ENCODE results near the gene CCDC24.

Gene CCDC24

DNA sequence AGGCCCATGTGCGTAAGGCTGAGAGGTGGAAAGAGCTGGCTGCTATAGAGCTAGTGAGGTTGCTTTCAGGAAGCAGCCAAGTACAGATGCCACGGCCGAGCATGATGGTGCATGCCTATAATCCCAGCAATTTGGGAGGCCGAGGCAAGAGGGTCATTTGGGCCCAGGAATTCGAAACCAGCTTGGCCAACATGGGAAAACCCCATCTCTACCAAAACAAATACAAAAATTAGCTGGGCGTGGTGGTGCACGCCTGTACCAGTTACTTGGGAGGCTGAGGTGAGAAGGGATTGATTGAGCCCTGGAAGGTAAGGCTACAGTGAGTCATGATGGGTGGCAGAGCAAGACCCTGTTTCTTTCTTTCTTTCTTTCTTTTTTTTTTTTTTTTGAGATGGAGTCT lies 2.7 kb downstream of the CCDC24 start:
- H3K27me3 Mint-ChIP-seq (ENCODE audit: low read depth) = no peaks in the 10 kb centered on the region
- H3K9me3 Mint-ChIP-seq = no peaks in the 10 kb centered on the region
- no peak overlapping the region for H3K27ac Mint-ChIP-seq
- no peak for DNase-seq (ENCODE audit: low spot score)
- peaks cover 16% of the 10 kb centered on the region for H3K4me1 Mint-ChIP-seq (ENCODE audit: low read depth)
- no peak overlapping the region for H3K4me3 Mint-ChIP-seq
- no peaks in the 10 kb centered on the region for H3K36me3 Mint-ChIP-seq (ENCODE audit: low read depth)

DNA sequence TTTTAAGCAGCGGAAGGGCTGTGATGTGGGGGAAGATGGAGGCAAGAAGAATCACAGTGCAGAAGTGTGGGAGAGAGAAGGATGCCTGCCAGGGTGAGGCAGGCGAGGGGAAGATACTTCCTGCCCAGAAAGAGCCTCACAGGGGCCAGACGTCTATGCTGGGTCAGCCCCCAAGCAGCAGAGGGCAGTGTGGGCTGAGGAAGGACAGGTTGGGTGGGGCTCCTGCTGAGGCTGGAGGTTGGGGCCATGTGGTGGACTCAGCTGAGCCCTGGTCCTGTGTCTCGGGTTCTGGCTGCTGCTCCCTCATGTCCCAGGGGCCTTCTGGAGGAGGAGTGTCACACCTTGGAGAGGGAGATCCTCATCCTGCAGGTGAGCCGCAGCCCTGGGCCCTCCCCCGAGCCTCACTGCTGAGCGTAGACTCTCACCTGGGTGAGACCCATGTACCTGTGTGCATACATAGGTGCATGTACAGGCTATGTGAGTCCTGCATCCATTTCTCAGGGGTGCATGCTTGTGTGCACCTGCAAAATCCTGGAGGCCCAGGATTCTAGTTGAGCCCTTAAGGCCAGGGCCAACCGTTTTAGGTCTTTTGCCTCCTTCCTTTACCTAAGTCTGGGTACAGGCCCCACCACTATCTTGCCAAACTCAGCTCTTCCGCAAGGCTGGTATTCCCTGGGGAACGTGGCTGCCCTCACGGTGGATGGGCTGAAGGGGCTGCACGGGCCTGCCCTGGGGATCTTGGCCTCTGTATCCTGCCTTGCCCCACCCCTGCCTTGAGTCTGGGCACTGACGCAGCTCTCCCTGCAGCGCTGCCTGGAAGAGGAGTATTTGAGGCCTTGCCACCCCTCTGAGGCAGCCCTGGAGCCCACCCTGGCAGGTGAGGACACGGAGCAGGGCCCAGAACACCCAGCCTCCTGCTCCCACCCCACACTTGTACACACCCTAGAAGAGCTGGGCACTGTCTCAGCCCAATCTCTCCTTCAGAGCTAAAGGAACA lies 3.7 kb downstream of the CCDC24 start:
- Mint-ChIP-seq H3K4me1 (ENCODE audit: low read depth) (peaks cover 16% of the 10 kb centered on the region), H3K9me3 (no peaks in the 10 kb centered on the region), H3K4me3 (no peak overlapping the region), H3K27me3 (ENCODE audit: low read depth) (no peaks in the 10 kb centered on the region), H3K27ac (no peak overlapping the region), H3K36me3 (ENCODE audit: low read depth) (no peaks in the 10 kb centered on the region)
- DNase-seq (ENCODE audit: low spot score) = no peak

DNA sequence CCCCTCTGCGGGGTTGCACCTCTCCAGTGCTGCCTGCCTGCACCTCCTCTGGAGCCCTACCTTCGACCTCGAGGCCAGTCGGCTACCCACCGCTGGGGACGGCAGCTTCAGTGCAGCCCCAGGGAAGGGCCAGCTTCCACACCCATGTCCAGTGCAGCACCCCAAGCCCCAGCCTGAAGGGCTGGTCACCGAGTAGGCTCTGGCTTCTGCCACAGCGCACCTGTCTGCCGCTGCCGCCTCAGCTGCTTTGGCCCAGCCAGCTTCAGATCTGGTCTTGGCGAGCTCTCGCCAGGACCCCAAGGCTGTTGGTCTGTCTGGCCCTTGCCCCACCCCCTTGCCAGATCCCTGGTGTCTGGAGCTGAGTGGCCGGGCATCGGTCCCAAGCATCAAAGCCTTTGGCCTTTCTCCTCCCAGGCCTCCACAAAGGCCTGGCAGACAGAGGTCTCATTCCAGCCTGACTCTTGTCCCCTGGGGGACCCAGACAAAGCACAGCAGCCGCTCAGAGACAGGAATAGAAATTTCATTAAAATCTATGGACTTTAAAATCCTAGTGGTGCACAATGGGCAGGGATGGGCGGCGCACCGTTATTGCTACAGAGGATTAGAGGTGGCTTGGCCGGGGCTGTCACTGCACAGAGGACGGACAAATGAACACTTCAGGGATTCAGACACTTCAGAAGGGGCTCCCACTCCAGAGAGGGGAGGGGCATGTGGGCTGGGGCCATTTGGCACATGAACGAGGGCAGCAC lies 4.8 kb downstream of the CCDC24 start:
- no peak overlapping the region for H3K27ac Mint-ChIP-seq
- H3K36me3 Mint-ChIP-seq (ENCODE audit: low read depth) = no peaks in the 10 kb centered on the region
- DNase-seq (ENCODE audit: low spot score) = no peak
- H3K9me3 Mint-ChIP-seq = no peaks in the 10 kb centered on the region
- no peaks in the 10 kb centered on the region for H3K27me3 Mint-ChIP-seq (ENCODE audit: low read depth)
- H3K4me1 Mint-ChIP-seq (ENCODE audit: low read depth) = peaks cover 12% of the 10 kb centered on the region
- no peak overlapping the region for H3K4me3 Mint-ChIP-seq

DNA sequence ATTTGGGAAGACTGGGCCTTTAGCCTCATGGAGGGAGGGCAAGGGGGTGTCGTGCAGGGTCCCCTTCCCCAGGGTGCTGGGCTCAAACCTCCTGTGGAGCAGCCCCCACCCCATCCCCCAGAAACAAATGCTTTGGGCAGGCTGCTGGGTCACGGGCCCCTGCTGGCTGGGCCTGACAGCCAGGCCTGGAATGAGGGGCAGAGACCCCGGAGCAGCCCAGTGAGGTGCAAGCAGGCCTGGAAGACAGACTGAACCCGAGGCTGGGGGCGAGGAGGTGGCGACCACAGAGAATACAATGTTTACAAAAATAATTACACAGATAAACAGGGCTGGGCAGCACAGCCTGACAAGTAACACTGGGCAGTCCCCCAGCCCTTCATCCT lies 5.3 kb downstream of the CCDC24 start:
- no peak for DNase-seq (ENCODE audit: low spot score)
- H3K27me3 Mint-ChIP-seq (ENCODE audit: low read depth) = no peaks in the 10 kb centered on the region
- H3K27ac Mint-ChIP-seq = no peak overlapping the region
- H3K4me3 Mint-ChIP-seq = no peak overlapping the region
- H3K4me1 Mint-ChIP-seq (ENCODE audit: low read depth) = peaks cover 11% of the 10 kb centered on the region
- H3K36me3 Mint-ChIP-seq (ENCODE audit: low read depth) = no peaks in the 10 kb centered on the region
- H3K9me3 Mint-ChIP-seq = no peaks in the 10 kb centered on the region

DNA sequence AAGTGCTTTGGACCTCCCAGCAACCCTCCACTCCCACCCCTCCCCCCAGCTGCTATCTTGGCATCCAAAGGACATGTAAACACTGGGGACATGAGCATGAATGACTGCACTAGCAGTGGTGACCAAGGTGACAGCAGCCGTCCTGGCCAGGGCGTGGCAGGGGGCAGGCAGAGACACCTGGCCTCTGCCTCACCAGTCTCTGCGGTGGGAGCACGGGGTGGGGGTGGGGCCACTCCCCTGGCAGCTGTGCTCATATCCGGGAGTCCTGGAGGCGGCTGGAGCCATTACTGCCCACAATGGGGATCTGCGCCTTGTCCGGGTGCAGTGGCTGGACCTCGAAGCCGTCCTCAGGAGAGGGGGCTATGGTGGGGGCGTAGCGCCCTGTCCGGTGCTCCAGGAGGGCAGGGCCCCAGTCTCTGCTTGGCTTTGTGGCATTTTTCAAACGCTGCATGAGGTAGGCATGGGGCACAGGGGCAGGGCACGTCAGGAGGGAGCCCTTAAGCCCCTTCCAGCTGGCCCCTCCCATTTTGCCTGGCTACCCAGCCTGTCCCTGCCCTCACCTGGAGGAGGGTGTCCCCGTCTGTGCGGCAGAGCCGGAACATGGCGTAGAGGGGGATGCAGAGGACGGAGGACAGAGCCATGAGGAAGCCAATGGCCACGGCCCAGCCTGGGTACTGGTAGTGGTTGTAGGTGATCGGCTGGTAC lies 6.0 kb downstream of the CCDC24 start:
- Mint-ChIP-seq H3K9me3 (no peaks in the 10 kb centered on the region), H3K27me3 (ENCODE audit: low read depth) (no peaks in the 10 kb centered on the region), H3K4me1 (ENCODE audit: low read depth) (peaks cover 5% of the 10 kb centered on the region), H3K27ac (no peak overlapping the region), H3K36me3 (ENCODE audit: low read depth) (no peaks in the 10 kb centered on the region), H3K4me3 (no peak overlapping the region)
- no peak for DNase-seq (ENCODE audit: low spot score)

DNA sequence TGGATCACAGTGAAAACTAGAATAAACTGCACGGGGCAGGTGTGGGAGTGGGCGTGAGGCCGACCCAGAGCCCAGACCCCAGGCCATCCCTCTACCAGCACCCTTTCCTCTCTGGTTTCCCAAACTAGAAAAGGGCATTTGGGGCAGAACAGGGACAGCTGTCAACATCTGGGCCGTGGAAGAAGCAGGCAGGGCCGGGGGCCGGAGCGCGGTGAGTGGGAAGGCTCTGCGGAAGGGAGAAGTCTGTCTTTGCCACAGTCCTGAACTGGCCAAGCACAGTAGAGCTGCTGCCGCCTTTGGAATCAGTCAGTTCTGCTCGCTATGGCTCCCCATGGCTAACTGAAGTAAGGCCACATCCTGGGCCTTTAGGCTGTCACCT lies 6.6 kb downstream of the CCDC24 start:
- H3K4me1 Mint-ChIP-seq (ENCODE audit: low read depth) = no peaks in the 10 kb centered on the region

DNA sequence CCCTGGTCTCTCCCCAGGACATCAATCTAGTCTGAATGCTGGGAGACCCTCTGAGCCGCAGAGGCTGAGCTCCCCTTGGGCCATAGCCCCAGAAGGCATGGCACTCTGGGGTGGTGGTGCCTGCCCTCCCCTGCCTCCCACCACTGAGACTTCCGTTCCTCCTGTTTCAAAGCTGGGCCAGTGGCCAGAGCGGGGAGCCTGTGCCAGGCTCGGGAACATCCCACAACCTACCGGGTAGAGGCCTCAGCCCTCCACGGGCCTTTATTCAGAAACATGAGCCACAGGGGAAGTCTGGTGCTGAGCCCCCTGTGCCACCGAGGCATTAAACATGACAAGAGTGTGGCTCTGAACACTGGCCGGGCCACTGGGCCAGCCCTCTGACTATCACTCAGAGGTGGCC lies 8.1 kb downstream of the CCDC24 start:
- Mint-ChIP-seq H3K36me3 (ENCODE audit: low read depth) (no peaks in the 10 kb centered on the region), H3K4me1 (ENCODE audit: low read depth) (no peaks in the 10 kb centered on the region), H3K4me3 (no peak overlapping the region), H3K27me3 (ENCODE audit: low read depth) (no peaks in the 10 kb centered on the region), H3K9me3 (no peaks in the 10 kb centered on the region), H3K27ac (no peak overlapping the region)
- DNase-seq (ENCODE audit: low spot score) = no peak

More for the DNA sequence above, 6.6 kb downstream of the CCDC24 start:
- Mint-ChIP-seq H3K9me3 (no peaks in the 10 kb centered on the region), H3K4me3 (no peak overlapping the region), H3K27me3 (ENCODE audit: low read depth) (no peaks in the 10 kb centered on the region), H3K27ac (no peak overlapping the region), H3K36me3 (ENCODE audit: low read depth) (no peaks in the 10 kb centered on the region)
- no peak for DNase-seq (ENCODE audit: low spot score)

DNA sequence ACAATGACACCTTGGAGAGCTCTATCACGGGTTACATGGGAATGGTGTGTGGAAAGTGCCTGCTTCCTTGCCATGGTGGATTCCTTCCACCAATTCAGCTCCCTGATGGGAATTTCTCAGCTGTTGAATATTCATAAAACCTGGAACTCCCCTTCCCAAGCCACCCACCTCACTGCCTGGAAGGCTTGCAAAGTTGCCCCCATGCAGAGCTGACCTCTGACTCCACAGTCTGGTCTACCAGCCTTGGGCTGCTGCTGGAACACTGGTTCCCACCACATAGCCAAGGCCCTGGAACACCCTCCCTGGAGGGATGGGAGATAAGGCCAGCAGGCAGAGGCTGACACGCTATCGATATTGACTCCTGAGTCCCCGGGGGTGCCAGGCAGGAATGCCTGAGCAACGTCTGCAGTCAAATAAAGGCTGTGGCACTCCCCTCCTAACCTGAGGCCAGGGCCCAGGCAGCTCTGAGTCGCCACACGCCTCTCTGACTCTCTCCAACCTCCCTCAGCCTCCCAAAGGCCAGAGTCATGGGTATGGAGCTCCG lies 8.8 kb downstream of the CCDC24 start:
- H3K9me3 Mint-ChIP-seq = no peaks in the 10 kb centered on the region
- no peaks in the 10 kb centered on the region for H3K27me3 Mint-ChIP-seq (ENCODE audit: low read depth)

DNA sequence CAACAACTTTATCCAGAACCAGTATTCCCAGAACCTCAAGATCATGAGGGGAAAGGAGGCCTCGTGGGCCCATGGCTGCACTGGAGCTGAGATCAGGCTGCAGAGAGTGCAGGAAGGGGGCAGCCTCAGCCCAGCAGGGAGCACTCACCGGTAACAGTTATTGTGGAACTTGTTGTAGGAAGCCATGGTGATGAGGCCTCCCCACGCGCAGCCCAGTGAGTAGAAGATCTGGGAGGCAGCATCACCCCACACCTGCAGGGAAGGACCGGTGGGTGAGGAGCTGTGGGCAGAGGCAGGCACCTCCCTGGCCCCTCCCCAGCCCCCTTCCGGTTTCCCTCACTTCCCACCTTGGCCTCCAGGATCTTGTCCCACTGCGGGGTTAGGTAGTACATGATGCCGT lies 10.8 kb downstream of the CCDC24 start:
- Mint-ChIP-seq H3K36me3 (ENCODE audit: low read depth) (no peaks in the 10 kb centered on the region), H3K4me3 (no peak overlapping the region), H3K4me1 (ENCODE audit: low read depth) (no peaks in the 10 kb centered on the region), H3K27me3 (ENCODE audit: low read depth) (no peaks in the 10 kb centered on the region), H3K27ac (no peak overlapping the region), H3K9me3 (no peaks in the 10 kb centered on the region)
- DNase-seq (ENCODE audit: low spot score) = no peak

More for the DNA sequence above, 8.8 kb downstream of the CCDC24 start:
- no peak overlapping the region for H3K27ac Mint-ChIP-seq
- no peaks in the 10 kb centered on the region for H3K4me1 Mint-ChIP-seq (ENCODE audit: low read depth)
- DNase-seq (ENCODE audit: low spot score) = no peak
- no peak overlapping the region for H3K4me3 Mint-ChIP-seq
- H3K36me3 Mint-ChIP-seq (ENCODE audit: low read depth) = no peaks in the 10 kb centered on the region

DNA sequence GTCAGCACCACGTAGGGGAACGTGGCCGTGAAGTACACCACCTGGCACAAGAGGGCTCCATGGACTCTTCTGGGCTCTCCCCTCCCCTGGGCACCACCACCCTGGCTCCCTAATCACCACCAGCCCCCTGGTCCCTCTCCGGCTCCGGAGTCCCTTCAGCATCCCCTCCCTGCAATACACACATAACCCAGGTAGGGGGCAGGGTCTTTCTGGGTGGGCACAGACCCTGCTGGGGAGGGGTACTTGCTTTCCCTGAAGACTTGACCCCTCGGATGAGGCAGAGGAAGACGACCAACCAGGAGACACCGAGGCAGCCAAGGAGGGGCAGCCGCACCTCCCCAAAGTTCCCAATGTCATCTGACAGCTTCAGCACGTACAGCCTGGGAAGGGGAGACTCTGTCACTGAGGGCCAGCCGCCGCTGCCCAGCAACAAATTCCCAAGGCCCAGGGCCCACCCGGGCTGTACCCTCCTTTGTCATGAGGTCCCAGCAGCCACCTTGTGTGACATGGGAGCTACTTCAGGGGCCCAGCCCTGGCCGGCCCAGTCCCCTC lies 11.3 kb downstream of the CCDC24 start:
- H3K4me1 Mint-ChIP-seq (ENCODE audit: low read depth) = no peaks in the 10 kb centered on the region
- no peak overlapping the region for H3K4me3 Mint-ChIP-seq
- no peaks in the 10 kb centered on the region for H3K36me3 Mint-ChIP-seq (ENCODE audit: low read depth)
- no peak overlapping the region for H3K27ac Mint-ChIP-seq
- H3K27me3 Mint-ChIP-seq (ENCODE audit: low read depth) = no peaks in the 10 kb centered on the region
- no peaks in the 10 kb centered on the region for H3K9me3 Mint-ChIP-seq
- no peak for DNase-seq (ENCODE audit: low spot score)

DNA sequence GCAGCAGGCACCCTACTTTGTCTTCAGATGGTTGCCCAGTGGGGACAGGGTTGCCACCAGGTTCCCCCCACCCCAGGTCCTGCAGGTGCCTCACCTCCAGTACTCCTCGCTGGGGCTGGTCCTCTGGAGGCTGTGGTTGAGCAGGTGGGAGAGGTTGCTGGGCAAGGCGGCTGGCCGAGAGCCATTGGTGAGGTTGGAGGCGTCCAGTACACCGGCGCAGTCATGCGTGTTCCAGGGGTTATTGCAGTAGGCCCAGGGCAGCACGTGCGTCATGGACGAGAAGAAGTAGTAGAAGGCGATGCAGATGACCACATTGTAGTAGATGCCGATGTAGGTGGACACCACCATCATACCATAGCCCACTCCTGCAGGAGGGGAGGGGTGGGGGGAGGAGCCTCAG lies 16.9 kb downstream of the CCDC24 start:
- Mint-ChIP-seq H3K4me3 (no peak overlapping the region), H3K27ac (no peak overlapping the region), H3K36me3 (ENCODE audit: low read depth) (no peaks in the 10 kb centered on the region), H3K27me3 (ENCODE audit: low read depth) (no peaks in the 10 kb centered on the region), H3K4me1 (ENCODE audit: low read depth) (no peaks in the 10 kb centered on the region), H3K9me3 (no peaks in the 10 kb centered on the region)
- DNase-seq (ENCODE audit: low spot score) = no peak

DNA sequence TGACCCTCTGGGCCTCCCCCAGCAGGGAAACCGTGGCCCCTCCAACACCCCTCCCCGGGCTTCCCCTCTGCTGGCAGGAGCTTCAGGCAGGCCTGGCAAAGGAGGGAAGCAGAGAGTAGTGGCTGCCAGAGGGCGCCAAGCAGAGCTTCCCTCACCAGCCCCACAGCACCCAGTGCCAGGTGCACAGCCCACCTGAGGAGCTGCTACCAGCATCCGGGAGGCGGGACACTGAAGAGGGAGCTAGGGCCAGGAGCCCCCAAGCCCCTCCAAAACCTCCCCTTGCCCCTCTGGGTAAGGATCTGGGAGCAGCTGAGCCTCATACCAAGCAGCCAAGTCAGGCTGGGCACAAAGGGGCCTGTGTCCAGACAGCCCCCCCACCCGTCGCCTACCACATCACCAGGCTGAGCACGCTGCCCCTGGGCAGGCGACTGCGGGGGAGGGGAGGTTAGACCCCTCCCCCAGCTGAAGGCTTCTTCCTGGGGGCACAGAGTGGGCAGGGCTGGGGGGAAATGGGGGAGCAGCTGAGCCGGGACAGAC lies 19.6 kb downstream of the CCDC24 start:
- H3K27ac Mint-ChIP-seq = no peak overlapping the region
- H3K4me1 Mint-ChIP-seq (ENCODE audit: low read depth) = no peaks in the 10 kb centered on the region
- H3K27me3 Mint-ChIP-seq (ENCODE audit: low read depth) = no peaks in the 10 kb centered on the region
- no peak overlapping the region for H3K4me3 Mint-ChIP-seq
- no peaks in the 10 kb centered on the region for H3K36me3 Mint-ChIP-seq (ENCODE audit: low read depth)
- no peaks in the 10 kb centered on the region for H3K9me3 Mint-ChIP-seq
- no peak for DNase-seq (ENCODE audit: low spot score)

DNA sequence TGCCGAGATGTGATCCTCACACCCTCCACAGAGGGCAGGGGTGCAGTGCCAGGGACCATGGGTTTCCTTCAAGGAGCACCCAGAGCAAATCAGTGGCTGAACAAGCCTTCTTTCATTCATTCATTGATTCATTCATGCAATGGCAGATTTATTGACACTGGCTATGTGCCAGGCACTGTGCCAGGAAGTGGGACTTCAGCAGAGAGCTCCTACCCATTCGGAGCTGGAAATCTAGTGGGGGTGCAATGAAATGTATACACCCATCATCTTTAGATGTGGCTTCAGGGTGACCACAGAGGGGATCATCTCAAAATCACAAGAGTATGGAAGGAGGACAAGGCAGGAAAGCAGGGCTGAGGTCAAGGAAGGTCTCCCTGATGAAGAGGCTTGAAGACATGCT lies 21.0 kb downstream of the CCDC24 start:
- DNase-seq (ENCODE audit: low spot score) = no peak
- Mint-ChIP-seq H3K36me3 (ENCODE audit: low read depth) (no peaks in the 10 kb centered on the region), H3K4me3 (no peak overlapping the region), H3K27ac (no peak overlapping the region), H3K4me1 (ENCODE audit: low read depth) (no peaks in the 10 kb centered on the region), H3K9me3 (no peaks in the 10 kb centered on the region), H3K27me3 (ENCODE audit: low read depth) (no peaks in the 10 kb centered on the region)
